GM10266 (cell line): ENCODE data around the gene HOXC13.

Source experiments
- DNase-seq: peaks from one replicate; pipeline ENCODE4 v3.0.0; 2012; ENCODE audit errors: extremely low spot score
- CTCF ChIP-seq: IDR thresholded peaks from 2 replicates; pipeline ENCODE4 v1.5.1; 2012; ENCODE audit warnings: mild to moderate bottlenecking, low read depth; ENCODE audit not compliant: control insufficient read depth, insufficient read depth; ENCODE audit errors: missing control alignments

HOXC13 gene

GRCh38 chr12:53941187-53941586, 2.6 kb downstream of the HOXC13 start:
- DNase-seq, result no peak
- no peak for TF ChIP-seq CTCF

- no peak for DNase-seq
- TF ChIP-seq CTCF, result no peak
These were observed 3.1 kb downstream of the HOXC13 start for GRCh38 chr12:53941750-53942149.

GRCh38 chr12:53942467-53942997, 3.9 kb downstream of the HOXC13 start:
- DNase-seq, result no peak
- no peak for TF ChIP-seq CTCF

GRCh38 chr12:53944209-53944608, 5.6 kb downstream of the HOXC13 start:
- DNase-seq, result no peak
- no peak for TF ChIP-seq CTCF

GRCh38 chr12:53944907-53945847, 6.5 kb downstream of the HOXC13 start:
- TF ChIP-seq CTCF, result no peak
- no peak for DNase-seq

- no peak for TF ChIP-seq CTCF
- DNase-seq, result no peak
These were observed 9.1 kb downstream of the HOXC13 start for GRCh38 chr12:53947743-53948142.
